Keratinocyte (primary cell): ENCODE data around the gene MBD3L2. TPM values are rescaled to one million over a fixed set of nuclear protein-coding genes. Genes with fewer than 3 reads are reported as not detected.

Experiments
- DNase-seq: peaks from one replicate; pipeline ENCODE4 v3.0.0-alpha.2; 2011; ENCODE audit warnings: low read depth, missing footprints, low spot score
- FAIRE-seq: peaks from 2 replicates; lab custom pipeline; 2011; peaks lifted over from hg19 to GRCh38; lab: Jason Lieb, UNC
- H2AFZ ChIP-seq: 2 replicates; pipeline ENCODE4 v1.6.0; 2012; ENCODE audit warnings: low read length, control low read depth, inconsistent platforms; ENCODE audit not compliant: control insufficient read depth
- H3K27ac ChIP-seq: 2 replicates; pipeline ENCODE4 v1.5.1; 2011; ENCODE audit warnings: low read length; ENCODE audit not compliant: control insufficient read depth, insufficient read depth
- H3K27me3 ChIP-seq: 3 replicates; pipeline ENCODE4 v1.6.0; 2011; ENCODE audit warnings: low read length; ENCODE audit not compliant: control insufficient read depth, insufficient read depth; ENCODE audit errors: extremely low read depth
- H3K36me3 ChIP-seq, 2 experiments: 2 replicates in 1 of 2; 3 replicates in 1 of 2; pipeline ENCODE4 v1.5.1; 2011; ENCODE audit warnings: low read length in 2 of 2, mild to moderate bottlenecking in 1 of 2; ENCODE audit not compliant: control insufficient read depth in 2 of 2, insufficient read depth in 2 of 2; ENCODE audit errors: extremely low read depth in 1 of 2
- H3K4me1 ChIP-seq: 3 replicates; pipeline ENCODE4 v1.5.1; 2011; ENCODE audit warnings: low read length; ENCODE audit not compliant: control insufficient read depth, insufficient read depth; ENCODE audit errors: extremely low read depth
- H3K4me2 ChIP-seq: 3 replicates; pipeline ENCODE4 v1.6.0; 2011; ENCODE audit warnings: low read depth, low read length; ENCODE audit not compliant: control insufficient read depth, insufficient read depth; ENCODE audit errors: extremely low read depth
- H3K4me3 ChIP-seq, 3 experiments: fragments of 200-600 bp in 1 of 3; sonication (generic) in 1 of 3; 2 replicates in 2 of 3; 3 replicates in 1 of 3; pipeline ENCODE4 v1.5.1; 2011 to 2016; ENCODE audit warnings: low read length in 3 of 3, mild to moderate bottlenecking in 3 of 3, control low read depth in 2 of 3, inconsistent platforms in 1 of 3, low read depth in 1 of 3, mixed read lengths in 1 of 3, mixed run types in 1 of 3, moderate library complexity in 1 of 3; ENCODE audit not compliant: control insufficient read depth in 2 of 3, insufficient read depth in 2 of 3; ENCODE audit errors: extremely low read depth in 1 of 3
- H3K79me2 ChIP-seq: 2 replicates; pipeline ENCODE4 v1.6.0; 2012; ENCODE audit warnings: low read length; ENCODE audit not compliant: control insufficient read depth, insufficient read depth
- H3K9ac ChIP-seq: 3 replicates; pipeline ENCODE4 v1.6.0; 2011; ENCODE audit warnings: low read length; ENCODE audit not compliant: control insufficient read depth, insufficient read depth; ENCODE audit errors: extremely low read depth
- H3K9me1 ChIP-seq: 3 replicates; pipeline ENCODE4 v1.6.0; 2011; ENCODE audit warnings: low read length; ENCODE audit not compliant: control insufficient read depth, insufficient read depth; ENCODE audit errors: extremely low read depth
- H3K9me3 ChIP-seq: 2 replicates; pipeline ENCODE4 v1.5.1; 2012; ENCODE audit warnings: low read depth, low read length; ENCODE audit not compliant: control insufficient read depth
- H4K20me1 ChIP-seq: 3 replicates; pipeline ENCODE4 v1.6.0; 2011; ENCODE audit warnings: low read length; ENCODE audit not compliant: control insufficient read depth, insufficient read depth; ENCODE audit errors: extremely low read depth
- CTCF ChIP-seq, 3 experiments: IDR thresholded peaks in 1 of 3; conservative IDR thresholded peaks in 1 of 3; optimal IDR thresholded peaks in 1 of 3; 2 replicates in 2 of 3; 3 replicates in 1 of 3; pipeline versions ENCODE3 to v1.5.1; 2011; ENCODE audit warnings: low read length in 3 of 3, mild to moderate bottlenecking in 3 of 3, moderate library complexity in 2 of 3, control low read depth in 1 of 3, inconsistent platforms in 1 of 3; ENCODE audit not compliant: insufficient read depth in 2 of 3; ENCODE audit errors: extremely low read depth in 1 of 3
- EZH2 ChIP-seq: IDR thresholded peaks from one replicate; pipeline ENCODE4 v1.6.1; 2012; ENCODE audit warnings: inconsistent platforms, mild to moderate bottlenecking, low read length, moderate library complexity
- dilution Hi-C: fragments of 300-500 bp; cut with MboI; formaldehyde crosslinking; loops from one replicate; pipeline ENCODE4 v1.7.0; 2020; ENCODE audit warnings: low sequenced_read_pairs; ENCODE audit not compliant: extremely low pct_ligation_motif_present
- polyA plus RNA-seq, 5 experiments: library from polyadenylated mRNA; depleted of rRNA in 3 of 5; stranded (reverse) in 3 of 5; stranded (forward) in 1 of 5; unstranded in 1 of 5; fragments of >200 nt; gene quantifications; 1 replicate in 1 of 5; 2 replicates in 3 of 5; 3 replicates in 1 of 5; pipeline versions ENCODE4 v1.2.1 to v1.2.3, GENCODE V29; 2011 to 2012; ENCODE audit warnings: missing spikeins in 2 of 5, low read depth in 1 of 5, low replicate concordance in 1 of 5

MBD3L2 gene
- polyA plus RNA-seq, 1 donor (not counting 4 experiments of a cell fraction or from before 2014, with no cell fraction given) = not detected

- H3K4me2 ChIP-seq = no peak overlapping the region
- no peaks in the 10 kb centered on the region for H3K27me3 ChIP-seq
- no peak overlapping the region for H2AFZ ChIP-seq
- no peak for DNase-seq
- no peak overlapping the region for H3K9ac ChIP-seq
- H3K9me1 ChIP-seq = no peaks in the 10 kb centered on the region
- H3K4me1 ChIP-seq = no peaks in the 10 kb centered on the region
- no peaks in the 10 kb centered on the region for H3K79me2 ChIP-seq
- FAIRE-seq = no peak
- no peaks in the 10 kb centered on the region for H4K20me1 ChIP-seq
- H3K4me3 ChIP-seq = no peak overlapping the region
- no peaks in the 10 kb centered on the region for H3K36me3 ChIP-seq
- TF ChIP-seq EZH2 = no peak
- no peak for TF ChIP-seq CTCF (optimal IDR thresholded peaks at IDR 0.05 in 1 of 3, IDR thresholded peaks at IDR 0.05 in 1 of 3, conservative IDR thresholded peaks at IDR 0.05 in 1 of 3; ENCODE audit: extremely low read depth in 1 of 3, insufficient read depth in 2 of 3, low read length in 3 of 3)
- no peak overlapping the region for H3K27ac ChIP-seq
- dilution Hi-C loops = no loop called here
- no peaks in the 10 kb centered on the region for H3K9me3 ChIP-seq
These were observed 14.2 kb downstream of the MBD3L2 start for GRCh38 chr19:7063339-7063738.

DNA sequence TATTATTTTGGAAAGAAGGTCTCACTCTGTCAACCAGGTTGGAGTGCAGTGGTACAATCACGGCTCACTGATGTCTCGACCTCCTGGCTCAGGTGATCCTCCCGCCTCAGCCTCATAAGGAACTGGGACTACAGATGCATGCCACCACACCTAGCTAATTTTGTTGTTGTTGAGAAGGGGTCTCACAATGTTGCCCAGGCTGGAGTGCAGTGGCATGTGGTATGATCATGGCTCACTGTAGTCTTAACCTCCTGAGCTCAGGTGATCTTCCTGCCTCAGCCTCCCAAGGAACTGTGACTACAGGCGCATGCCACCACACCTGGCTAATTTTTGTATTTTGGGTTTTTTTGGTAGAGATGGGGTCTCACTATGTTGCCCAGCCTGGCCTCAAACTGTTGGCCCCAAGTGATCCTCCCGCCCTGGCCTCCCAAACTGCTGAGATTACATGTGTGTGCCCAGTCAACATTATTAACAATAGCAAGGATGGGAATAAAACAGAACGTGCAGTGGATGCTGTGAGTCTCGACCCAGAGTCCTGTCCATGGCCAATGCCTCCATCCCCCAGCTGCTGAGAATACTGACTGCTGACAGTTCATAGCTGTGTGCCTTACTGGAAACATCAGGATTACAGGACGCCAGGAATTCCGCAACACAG lies 14.8 kb downstream of the MBD3L2 start:
- Histone ChIP-seq H3K9me3 (no peaks in the 10 kb centered on the region), H3K4me3 (no peak overlapping the region), H3K27ac (no peak overlapping the region), H3K79me2 (no peaks in the 10 kb centered on the region), H3K36me3 (no peaks in the 10 kb centered on the region), H4K20me1 (no peaks in the 10 kb centered on the region), H2AFZ (no peak overlapping the region), H3K4me2 (no peak overlapping the region), H3K4me1 (no peaks in the 10 kb centered on the region), H3K9ac (no peak overlapping the region), H3K27me3 (no peaks in the 10 kb centered on the region), H3K9me1 (no peaks in the 10 kb centered on the region)
- FAIRE-seq (no peak), DNase-seq (no peak)
- dilution Hi-C loops = no loop called here
- TF ChIP-seq CTCF (optimal IDR thresholded peaks at IDR 0.05 in 1 of 3, IDR thresholded peaks at IDR 0.05 in 1 of 3, conservative IDR thresholded peaks at IDR 0.05 in 1 of 3; ENCODE audit: extremely low read depth in 1 of 3, insufficient read depth in 2 of 3, low read length in 3 of 3) = no peak
- no peak for TF ChIP-seq EZH2
